Liver (tissue), 9 donors: ENCODE data around the gene TNPO3. TPM values are rescaled to one million over a fixed set of nuclear protein-coding genes. Genes with fewer than 3 reads are reported as not detected.

Experiments used
- DNase-seq: peaks from one replicate; pipeline ENCODE4 v3.0.0-alpha.2; 2017; ENCODE audit warnings: low spot score
- H3K27ac ChIP-seq, 2 donors: one replicate each; pipeline ENCODE4 v1.7.0; 2013; ENCODE audit warnings: inconsistent platforms in 2 of 2, low read length in 2 of 2, control low read depth in 1 of 2, low read depth in 1 of 2, mild to moderate bottlenecking in 1 of 2
- H3K27me3 ChIP-seq, 4 donors: one replicate each; pipeline versions ENCODE4 v1.6.1 to v1.7.0; 2013; ENCODE audit warnings: low read length in 3 of 4, inconsistent platforms in 1 of 4, mild to moderate bottlenecking in 1 of 4, moderate library complexity in 1 of 4; ENCODE audit not compliant: control insufficient read depth in 4 of 4, insufficient read depth in 4 of 4
- H3K36me3 ChIP-seq, 4 donors: one replicate each; pipeline versions ENCODE4 v1.6.1 to v1.7.0; 2013; ENCODE audit warnings: low read length in 3 of 4, mild to moderate bottlenecking in 3 of 4, low read depth in 1 of 4, moderate library complexity in 1 of 4; ENCODE audit not compliant: control insufficient read depth in 4 of 4, insufficient read depth in 3 of 4
- H3K4me1 ChIP-seq, 4 donors: one replicate each; pipeline versions ENCODE4 v1.6.1 to v1.7.0; 2013; ENCODE audit warnings: low read length in 3 of 4, mild to moderate bottlenecking in 3 of 4, moderate library complexity in 1 of 4; ENCODE audit not compliant: control insufficient read depth in 4 of 4, insufficient read depth in 4 of 4
- H3K4me3 ChIP-seq, 3 donors: one replicate each; pipeline versions ENCODE4 v1.6.1 to v1.7.0; 2013; ENCODE audit warnings: low read length in 3 of 3, control low read depth in 1 of 3, low read depth in 1 of 3, mild to moderate bottlenecking in 1 of 3
- H3K9ac ChIP-seq, 2 donors: one replicate each; pipeline ENCODE4 v1.7.0; 2013; ENCODE audit warnings: low read length in 2 of 2, mild to moderate bottlenecking in 2 of 2, moderate library complexity in 2 of 2, control low read depth in 1 of 2, low read depth in 1 of 2
- H3K9me3 ChIP-seq, 4 donors: one replicate each; pipeline versions ENCODE4 v1.6.1 to v1.7.0; 2013; ENCODE audit warnings: low read length in 3 of 4; ENCODE audit not compliant: control insufficient read depth in 4 of 4
- EGR1 ChIP-seq, 2 donors: IDR thresholded peaks; 2 replicates each; pipeline ENCODE4 v1.6.1; 2016 to 2018; ENCODE audit warnings: antibody characterized with exemption in 2 of 2, low read depth in 2 of 2
- FOXA1 ChIP-seq: IDR thresholded peaks from 2 replicates; pipeline ENCODE4 v1.6.1; 2016; ENCODE audit warnings: antibody characterized with exemption
- FOXA2 ChIP-seq: IDR thresholded peaks from 2 replicates; pipeline ENCODE4 v1.6.1; 2016; ENCODE audit warnings: antibody characterized with exemption
- GABPA ChIP-seq, 2 donors: IDR thresholded peaks in 1 of 2; conservative IDR thresholded peaks in 1 of 2; 2 replicates each; pipeline ENCODE4 v1.6.1; 2016; ENCODE audit warnings: antibody characterized with exemption in 2 of 2, mild to moderate bottlenecking in 1 of 2, moderate library complexity in 1 of 2
- HNF4A ChIP-seq, 2 donors: conservative IDR thresholded peaks; 2 replicates each; pipeline ENCODE4 v1.6.1; 2016; ENCODE audit warnings: antibody characterized with exemption in 2 of 2, mild to moderate bottlenecking in 2 of 2
- HNF4G ChIP-seq: IDR thresholded peaks from 2 replicates; pipeline ENCODE4 v1.6.1; 2016; ENCODE audit warnings: antibody characterized with exemption
- JUND ChIP-seq, 2 donors: IDR thresholded peaks; 2 replicates each; pipeline ENCODE4 v1.6.1; 2016; ENCODE audit warnings: antibody characterized with exemption in 2 of 2
- NR2F2 ChIP-seq: IDR thresholded peaks from 2 replicates; pipeline ENCODE4 v1.6.1; 2016; ENCODE audit warnings: antibody characterized with exemption
- RAD21 ChIP-seq, 2 donors: IDR thresholded peaks; 2 replicates each; pipeline ENCODE4 v1.6.1; 2016; ENCODE audit warnings: antibody characterized with exemption in 2 of 2, mild to moderate bottlenecking in 2 of 2
- RXRA ChIP-seq, 2 donors: IDR thresholded peaks; 2 replicates each; pipeline ENCODE4 v1.6.1; 2017 to 2018; ENCODE audit warnings: antibody characterized with exemption in 2 of 2, mild to moderate bottlenecking in 1 of 2
- SP1 ChIP-seq: IDR thresholded peaks from 2 replicates; pipeline ENCODE4 v1.6.1; 2018; ENCODE audit warnings: antibody characterized with exemption, mild to moderate bottlenecking
- TAF1 ChIP-seq: conservative IDR thresholded peaks from 2 replicates; pipeline ENCODE4 v1.6.1; 2016; ENCODE audit warnings: antibody characterized with exemption, mild to moderate bottlenecking
- YY1 ChIP-seq: IDR thresholded peaks from 2 replicates; pipeline ENCODE4 v1.6.1; 2016; ENCODE audit warnings: antibody characterized with exemption, mild to moderate bottlenecking
- WGBS: extraction: QIAGEN DNeasy Blood & Tissue Kit; methylation state at CpG from one replicate; pipeline ENCODE4 v1.1.7; 2013; 5-methylcytosine and 5-hydroxymethylcytosine counted together
- polyA plus RNA-seq, 2 donors: library from polyadenylated mRNA; stranded (reverse) in 1 of 2; unstranded in 1 of 2; fragments of 200-250 nt in 1 of 2; fragments of >200 nt in 1 of 2; fragmentation: Nextera tagmentation in 1 of 2; extraction: Ambion mirVana in 1 of 2; gene quantifications; one replicate each; pipeline versions ENCODE4 v1.2.1 to v1.2.3, GENCODE V29; 2013 to 2015
- total RNA-seq, 2 donors: library from RNA; depleted of rRNA; stranded (reverse); fragments of >200 nt; gene quantifications; one replicate each; pipeline ENCODE4 v1.2.3, GENCODE V29; 2014
- TF ChIP-seq, protein P1 (sequence below): fragments of 150-350 bp; IDR thresholded peaks from 2 replicates; pipeline ENCODE4 v1.5.1; 2017; ENCODE audit warnings: improper control_type of control experiment, low read depth, low read length; ENCODE audit not compliant: missing input control
- TF ChIP-seq, protein P2 (sequence below): IDR thresholded peaks from 2 replicates; pipeline ENCODE4 v1.6.1; 2016; ENCODE audit warnings: antibody characterized with exemption
- TF ChIP-seq, protein P3 (sequence below): IDR thresholded peaks from 2 replicates; pipeline ENCODE4 v1.6.1; 2016; ENCODE audit warnings: antibody characterized with exemption, mild to moderate bottlenecking
- TF ChIP-seq, protein P4 (sequence below): IDR thresholded peaks from 2 replicates; pipeline ENCODE4 v1.6.1; 2016; ENCODE audit warnings: antibody characterized with exemption
- donor health status: healthy.
- donor health status: healthy.
- donor health status: healthy.
- donor health status: healthy.
- donor health status: healthy.

The TNPO3 gene
- total and polyA plus RNA-seq, 4 donors, result 9.2 to 38.9 (median 20.0) TPM

DNA sequence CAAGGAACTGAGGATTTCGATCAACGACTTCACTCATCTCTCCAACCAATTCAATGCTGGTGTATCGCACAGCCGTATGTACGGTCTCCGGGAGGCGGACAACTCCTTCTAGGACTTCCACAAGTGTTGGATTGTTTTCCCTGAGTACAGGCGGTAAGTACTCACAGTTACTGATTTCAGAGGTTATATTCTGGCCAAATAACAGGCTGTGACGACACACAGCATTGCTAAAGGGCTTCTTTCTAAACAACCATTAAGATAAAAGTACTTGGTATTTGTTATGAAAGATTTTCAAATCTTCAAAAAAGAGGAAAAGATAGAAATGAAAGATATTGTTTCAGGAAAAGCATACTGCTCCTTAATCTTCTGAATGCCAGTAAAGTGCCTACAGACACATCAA, 65.0 kb downstream of the TNPO3 start:
- no peaks in the 10 kb centered on the region for H3K9me3 ChIP-seq
- peaks cover 8 to 52% (median 28%) of the 10 kb centered on the region in 4 donors for H3K36me3 ChIP-seq
- no peak overlapping the region for H3K9ac ChIP-seq
- H3K27ac ChIP-seq, result no peak overlapping the region
- no peak for DNase-seq
- no peaks in the 10 kb centered on the region for H3K4me1 ChIP-seq
- no peak overlapping the region for H3K4me3 ChIP-seq
- no peaks in the 10 kb centered on the region for H3K27me3 ChIP-seq
- WGBS, result 85% methylated on average over 9 of the region's 9 CpGs
- TF ChIP-seq FOXA2, result no peak
- TF ChIP-seq RAD21 (IDR thresholded peaks at IDR 0.05), result no peak
- no peak for TF ChIP-seq FOXA1
- TF ChIP-seq, protein P1, sequence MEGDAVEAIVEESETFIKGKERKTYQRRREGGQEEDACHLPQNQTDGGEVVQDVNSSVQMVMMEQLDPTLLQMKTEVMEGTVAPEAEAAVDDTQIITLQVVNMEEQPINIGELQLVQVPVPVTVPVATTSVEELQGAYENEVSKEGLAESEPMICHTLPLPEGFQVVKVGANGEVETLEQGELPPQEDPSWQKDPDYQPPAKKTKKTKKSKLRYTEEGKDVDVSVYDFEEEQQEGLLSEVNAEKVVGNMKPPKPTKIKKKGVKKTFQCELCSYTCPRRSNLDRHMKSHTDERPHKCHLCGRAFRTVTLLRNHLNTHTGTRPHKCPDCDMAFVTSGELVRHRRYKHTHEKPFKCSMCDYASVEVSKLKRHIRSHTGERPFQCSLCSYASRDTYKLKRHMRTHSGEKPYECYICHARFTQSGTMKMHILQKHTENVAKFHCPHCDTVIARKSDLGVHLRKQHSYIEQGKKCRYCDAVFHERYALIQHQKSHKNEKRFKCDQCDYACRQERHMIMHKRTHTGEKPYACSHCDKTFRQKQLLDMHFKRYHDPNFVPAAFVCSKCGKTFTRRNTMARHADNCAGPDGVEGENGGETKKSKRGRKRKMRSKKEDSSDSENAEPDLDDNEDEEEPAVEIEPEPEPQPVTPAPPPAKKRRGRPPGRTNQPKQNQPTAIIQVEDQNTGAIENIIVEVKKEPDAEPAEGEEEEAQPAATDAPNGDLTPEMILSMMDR, result no peak
- TF ChIP-seq RXRA (IDR thresholded peaks at IDR 0.05), result no peak
- TF ChIP-seq YY1, result no peak
- no peak for TF ChIP-seq EGR1 (IDR thresholded peaks at IDR 0.05; ENCODE audit: low read depth in 2 of 2)
- TF ChIP-seq, protein P2, sequence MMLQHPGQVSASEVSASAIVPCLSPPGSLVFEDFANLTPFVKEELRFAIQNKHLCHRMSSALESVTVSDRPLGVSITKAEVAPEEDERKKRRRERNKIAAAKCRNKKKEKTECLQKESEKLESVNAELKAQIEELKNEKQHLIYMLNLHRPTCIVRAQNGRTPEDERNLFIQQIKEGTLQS, result no peak
- no peak for TF ChIP-seq SP1
- TF ChIP-seq TAF1, result no peak
- TF ChIP-seq NR2F2, result no peak
- TF ChIP-seq GABPA (IDR thresholded peaks at IDR 0.05 in 1 of 2, conservative IDR thresholded peaks at IDR 0.05 in 1 of 2), result no peak

DNA sequence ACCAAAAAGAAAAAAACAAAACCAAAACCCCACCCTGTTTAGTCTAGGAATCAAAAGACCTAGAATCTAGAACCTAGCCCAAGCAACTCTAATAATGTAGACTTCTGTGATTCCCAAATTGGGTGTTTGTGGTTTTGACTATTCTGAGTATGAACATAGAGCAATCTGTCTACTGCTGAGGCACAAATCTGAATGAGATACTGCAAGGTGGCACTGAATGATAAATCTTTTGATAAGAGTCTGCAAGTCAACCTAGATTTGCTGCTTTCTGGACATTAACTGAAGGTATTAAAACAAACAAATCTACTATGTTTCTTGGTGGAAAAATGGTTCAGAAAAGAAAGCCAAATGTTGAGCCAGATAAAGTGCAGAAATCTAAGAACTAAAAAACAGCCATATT, 66.5 kb downstream of the TNPO3 start:
- TF ChIP-seq EGR1 (IDR thresholded peaks at IDR 0.05; ENCODE audit: low read depth in 2 of 2) (no peak), YY1 (no peak), GABPA (IDR thresholded peaks at IDR 0.05 in 1 of 2, conservative IDR thresholded peaks at IDR 0.05 in 1 of 2) (no peak), SP1 (no peak), RAD21 (IDR thresholded peaks at IDR 0.05) (no peak), FOXA2 (no peak), JUND (IDR thresholded peaks at IDR 0.05) (no peak), NR2F2 (no peak), HNF4G (no peak), HNF4A (conservative IDR thresholded peaks at IDR 0.05) (no peak), TAF1 (no peak), RXRA (IDR thresholded peaks at IDR 0.05) (no peak)
- TF ChIP-seq, protein P2, result no peak
- TF ChIP-seq, protein P1, result no peak
- TF ChIP-seq, protein P3, sequence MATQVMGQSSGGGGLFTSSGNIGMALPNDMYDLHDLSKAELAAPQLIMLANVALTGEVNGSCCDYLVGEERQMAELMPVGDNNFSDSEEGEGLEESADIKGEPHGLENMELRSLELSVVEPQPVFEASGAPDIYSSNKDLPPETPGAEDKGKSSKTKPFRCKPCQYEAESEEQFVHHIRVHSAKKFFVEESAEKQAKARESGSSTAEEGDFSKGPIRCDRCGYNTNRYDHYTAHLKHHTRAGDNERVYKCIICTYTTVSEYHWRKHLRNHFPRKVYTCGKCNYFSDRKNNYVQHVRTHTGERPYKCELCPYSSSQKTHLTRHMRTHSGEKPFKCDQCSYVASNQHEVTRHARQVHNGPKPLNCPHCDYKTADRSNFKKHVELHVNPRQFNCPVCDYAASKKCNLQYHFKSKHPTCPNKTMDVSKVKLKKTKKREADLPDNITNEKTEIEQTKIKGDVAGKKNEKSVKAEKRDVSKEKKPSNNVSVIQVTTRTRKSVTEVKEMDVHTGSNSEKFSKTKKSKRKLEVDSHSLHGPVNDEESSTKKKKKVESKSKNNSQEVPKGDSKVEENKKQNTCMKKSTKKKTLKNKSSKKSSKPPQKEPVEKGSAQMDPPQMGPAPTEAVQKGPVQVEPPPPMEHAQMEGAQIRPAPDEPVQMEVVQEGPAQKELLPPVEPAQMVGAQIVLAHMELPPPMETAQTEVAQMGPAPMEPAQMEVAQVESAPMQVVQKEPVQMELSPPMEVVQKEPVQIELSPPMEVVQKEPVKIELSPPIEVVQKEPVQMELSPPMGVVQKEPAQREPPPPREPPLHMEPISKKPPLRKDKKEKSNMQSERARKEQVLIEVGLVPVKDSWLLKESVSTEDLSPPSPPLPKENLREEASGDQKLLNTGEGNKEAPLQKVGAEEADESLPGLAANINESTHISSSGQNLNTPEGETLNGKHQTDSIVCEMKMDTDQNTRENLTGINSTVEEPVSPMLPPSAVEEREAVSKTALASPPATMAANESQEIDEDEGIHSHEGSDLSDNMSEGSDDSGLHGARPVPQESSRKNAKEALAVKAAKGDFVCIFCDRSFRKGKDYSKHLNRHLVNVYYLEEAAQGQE, result no peak
- TF ChIP-seq, protein P4, sequence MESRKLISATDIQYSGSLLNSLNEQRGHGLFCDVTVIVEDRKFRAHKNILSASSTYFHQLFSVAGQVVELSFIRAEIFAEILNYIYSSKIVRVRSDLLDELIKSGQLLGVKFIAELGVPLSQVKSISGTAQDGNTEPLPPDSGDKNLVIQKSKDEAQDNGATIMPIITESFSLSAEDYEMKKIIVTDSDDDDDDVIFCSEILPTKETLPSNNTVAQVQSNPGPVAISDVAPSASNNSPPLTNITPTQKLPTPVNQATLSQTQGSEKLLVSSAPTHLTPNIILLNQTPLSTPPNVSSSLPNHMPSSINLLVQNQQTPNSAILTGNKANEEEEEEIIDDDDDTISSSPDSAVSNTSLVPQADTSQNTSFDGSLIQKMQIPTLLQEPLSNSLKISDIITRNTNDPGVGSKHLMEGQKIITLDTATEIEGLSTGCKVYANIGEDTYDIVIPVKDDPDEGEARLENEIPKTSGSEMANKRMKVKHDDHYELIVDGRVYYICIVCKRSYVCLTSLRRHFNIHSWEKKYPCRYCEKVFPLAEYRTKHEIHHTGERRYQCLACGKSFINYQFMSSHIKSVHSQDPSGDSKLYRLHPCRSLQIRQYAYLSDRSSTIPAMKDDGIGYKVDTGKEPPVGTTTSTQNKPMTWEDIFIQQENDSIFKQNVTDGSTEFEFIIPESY, result no peak
- no peak overlapping the region for H3K27ac ChIP-seq

More for the DNA sequence above, 66.5 kb downstream of the TNPO3 start:
- no peaks in the 10 kb centered on the region for H3K9me3 ChIP-seq
- H3K27me3 ChIP-seq, result no peaks in the 10 kb centered on the region
- H3K36me3 ChIP-seq, result peaks cover 7 to 45% (median 33%) of the 10 kb centered on the region in 4 donors
- no peaks in the 10 kb centered on the region for H3K4me1 ChIP-seq
- no peak overlapping the region for H3K4me3 ChIP-seq
- no peak overlapping the region for H3K9ac ChIP-seq
- DNase-seq, result no peak
